ENCODE data around the gene FKBP15. TPM values are rescaled to one million over a fixed set of nuclear protein-coding genes. Genes with fewer than 3 reads are reported as not detected.
"Not testable (repeated sequence)": the region's sequence is repeated elsewhere in the genome, so short reads cannot be mapped to it uniquely, and the experiment has no call there.

Gene FKBP15
- total RNA-seq, 4 donors from 2014 or later: 18.1 to 23.0 (median 20.6) TPM

DNA sequence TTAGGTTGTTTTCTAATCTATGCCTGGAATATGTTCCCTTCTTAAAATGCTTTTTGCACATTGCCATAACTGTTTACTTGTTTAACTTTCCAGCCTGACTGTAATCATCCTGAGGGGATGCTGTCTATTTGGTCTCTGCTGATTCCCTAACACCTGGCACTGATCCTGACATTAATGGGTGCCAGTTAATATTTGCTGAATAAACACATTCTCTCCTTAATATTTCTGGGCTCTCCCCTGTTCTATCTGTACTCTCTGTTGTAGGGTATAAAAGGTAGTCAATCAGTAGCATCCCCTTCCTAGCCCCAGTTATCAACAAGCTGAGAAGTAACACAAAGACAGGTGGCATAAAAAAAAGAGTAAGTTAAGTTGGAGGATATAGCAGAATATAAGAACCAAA, 91.6 kb downstream of the FKBP15 start:
- TF ChIP-seq, protein P1, sequence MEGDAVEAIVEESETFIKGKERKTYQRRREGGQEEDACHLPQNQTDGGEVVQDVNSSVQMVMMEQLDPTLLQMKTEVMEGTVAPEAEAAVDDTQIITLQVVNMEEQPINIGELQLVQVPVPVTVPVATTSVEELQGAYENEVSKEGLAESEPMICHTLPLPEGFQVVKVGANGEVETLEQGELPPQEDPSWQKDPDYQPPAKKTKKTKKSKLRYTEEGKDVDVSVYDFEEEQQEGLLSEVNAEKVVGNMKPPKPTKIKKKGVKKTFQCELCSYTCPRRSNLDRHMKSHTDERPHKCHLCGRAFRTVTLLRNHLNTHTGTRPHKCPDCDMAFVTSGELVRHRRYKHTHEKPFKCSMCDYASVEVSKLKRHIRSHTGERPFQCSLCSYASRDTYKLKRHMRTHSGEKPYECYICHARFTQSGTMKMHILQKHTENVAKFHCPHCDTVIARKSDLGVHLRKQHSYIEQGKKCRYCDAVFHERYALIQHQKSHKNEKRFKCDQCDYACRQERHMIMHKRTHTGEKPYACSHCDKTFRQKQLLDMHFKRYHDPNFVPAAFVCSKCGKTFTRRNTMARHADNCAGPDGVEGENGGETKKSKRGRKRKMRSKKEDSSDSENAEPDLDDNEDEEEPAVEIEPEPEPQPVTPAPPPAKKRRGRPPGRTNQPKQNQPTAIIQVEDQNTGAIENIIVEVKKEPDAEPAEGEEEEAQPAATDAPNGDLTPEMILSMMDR (IDR thresholded peaks at IDR 0.05): no peak
- TF ChIP-seq POLR2AphosphoS5 (IDR thresholded peaks at IDR 0.05) (no peak), POLR2A (IDR thresholded peaks at IDR 0.05; ENCODE audit: low read depth) (no peak), EP300 (IDR thresholded peaks at IDR 0.05) (no peak)
- no peak overlapping the region for H3K27ac ChIP-seq (replicated peaks in 1 of 4)
- no peak overlapping the region for H3K4me3 ChIP-seq
- DNase-seq (ENCODE audit: extremely low spot score): no peak
- peaks cover 0 to 26% (median 0%) of the 10 kb centered on the region in 4 donors for H3K27me3 ChIP-seq
- H3K4me1 ChIP-seq: no peaks in the 10 kb centered on the region
- no peaks in the 10 kb centered on the region for H3K9me3 ChIP-seq
- intact Hi-C loops (cut with DNase I): no loop called here
- H3K36me3 ChIP-seq: no peaks in the 10 kb centered on the region

DNA sequence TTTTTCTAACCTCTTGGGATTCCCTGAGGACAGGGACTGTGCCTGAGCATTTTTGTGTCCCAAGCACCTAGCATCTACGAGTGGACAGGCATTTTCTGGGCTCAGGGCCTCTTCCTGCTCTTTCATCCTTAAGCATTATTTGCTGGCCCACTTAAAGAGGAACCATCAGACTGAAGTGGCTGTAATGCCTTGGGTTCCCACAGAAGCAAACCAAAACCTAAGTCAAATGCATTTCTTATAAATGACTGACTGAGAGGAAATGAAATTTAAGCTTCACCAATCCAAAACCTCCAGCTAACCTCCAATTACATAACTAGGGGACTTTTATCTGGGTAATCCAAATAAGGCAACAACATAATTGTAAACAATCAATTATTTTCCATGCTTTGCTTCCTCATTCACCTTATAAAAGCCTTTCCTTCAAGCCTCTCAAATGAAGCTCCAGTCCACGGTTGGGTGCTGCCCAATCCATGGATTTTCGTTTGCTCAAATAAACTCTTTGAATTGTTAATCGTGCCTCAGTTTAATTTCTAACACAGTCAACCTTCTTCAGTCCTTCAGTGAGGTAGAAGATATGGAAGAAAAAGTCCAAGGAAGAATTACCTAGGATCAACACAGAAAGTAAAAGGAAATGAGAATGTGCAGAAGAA, 95.6 kb downstream of the FKBP15 start:
- intact Hi-C loops (cut with DNase I): no loop called here
- H3K36me3 ChIP-seq: no peaks in the 10 kb centered on the region
- H3K27ac ChIP-seq (replicated peaks in 1 of 4): no peak overlapping the region
- no peak for DNase-seq (ENCODE audit: extremely low spot score)
- WGBS: 68% methylated on average over 4 of the region's 4 CpGs
- H3K4me1 ChIP-seq: no peaks in the 10 kb centered on the region
- TF ChIP-seq POLR2AphosphoS5 (IDR thresholded peaks at IDR 0.05) (no peak), EP300 (IDR thresholded peaks at IDR 0.05) (no peak), POLR2A (IDR thresholded peaks at IDR 0.05; ENCODE audit: low read depth) (no peak)
- TF ChIP-seq, protein P1 (IDR thresholded peaks at IDR 0.05): no peak
- H3K9me3 ChIP-seq: no peaks in the 10 kb centered on the region
- no peak overlapping the region for H3K4me3 ChIP-seq
- peaks cover 0 to 20% (median 0%) of the 10 kb centered on the region in 4 donors for H3K27me3 ChIP-seq

DNA sequence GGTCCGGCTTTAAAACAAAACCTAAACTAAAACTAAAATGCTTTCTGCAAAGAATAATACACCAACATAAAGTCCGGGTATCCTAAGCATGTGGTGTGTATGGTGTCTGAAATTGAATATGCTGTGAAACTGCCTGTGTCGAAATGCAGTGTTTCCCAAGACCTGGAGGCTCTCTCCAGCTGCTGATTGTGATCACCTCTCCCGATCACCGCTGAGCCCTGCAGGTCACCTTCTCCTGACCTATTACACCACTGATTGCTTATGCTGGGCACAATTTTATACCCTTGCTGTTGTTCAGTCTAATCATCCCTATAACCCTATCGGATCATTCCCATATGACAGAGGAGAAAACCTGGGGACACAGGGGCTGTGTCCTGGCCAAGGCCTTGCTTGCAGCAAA, 102.2 kb downstream of the FKBP15 start:
- H3K4me3 ChIP-seq; H3K4me1 ChIP-seq; DNase-seq (ENCODE audit: extremely low spot score); intact Hi-C loops (cut with DNase I); H3K36me3 ChIP-seq; H3K27me3 ChIP-seq; H3K9me3 ChIP-seq; H3K27ac ChIP-seq (replicated peaks in 1 of 4): not testable (repeated sequence)
- no CpG with 5 or more reads among the region's 6 CpGs for WGBS

Other genes starting within 250 kb of the FKBP15 start
- 1 to 10 TPM in 3 of 4 donors, under 1 TPM in 1; 0.99 to 2.1 (median 1.5) TPM for gene ZNF883, start 209.1 kb downstream of the FKBP15 start, total RNA-seq
- 1 to 10 TPM; 2.1 to 3.2 (median 2.4) TPM for gene ZFP37, start 164.6 kb downstream of the FKBP15 start, total RNA-seq
- gene SLC31A2, start 70.3 kb downstream of the FKBP15 start, total RNA-seq: 10 to 100 TPM; 11.6 to 19.4 (median 15.8) TPM
- gene SLC31A1, start 267 bp upstream of the FKBP15 start, total RNA-seq: 10 to 100 TPM in 1 of 4 donors, 1 to 10 TPM in 3; 8.3 to 10.8 (median 8.9) TPM
- 10 to 100 TPM; 41.5 to 77.2 (median 48.5) TPM for gene CDC26, start 54.3 kb upstream of the FKBP15 start, total RNA-seq
- 10 to 100 TPM; 12.0 to 18.1 (median 16.3) TPM for gene PRPF4, start 54.4 kb upstream of the FKBP15 start, total RNA-seq
- not detected for gene RNF183, start 82.1 kb upstream of the FKBP15 start, total RNA-seq
- 1 to 10 TPM; 1.3 to 2.8 (median 2.1) TPM for gene WDR31, start 119.0 kb upstream of the FKBP15 start, total RNA-seq
- gene BSPRY, start 128.3 kb upstream of the FKBP15 start, total RNA-seq: under 1 TPM; 0.52 to 0.99 (median 0.70) TPM
- gene HDHD3, start 155.7 kb upstream of the FKBP15 start, total RNA-seq: 10 to 100 TPM in 3 of 4 donors, 1 to 10 TPM in 1; 9.1 to 30.2 (median 22.8) TPM
- 10 to 100 TPM; 18.2 to 31.1 (median 28.6) TPM for gene ALAD, start 180.0 kb upstream of the FKBP15 start, total RNA-seq
- 10 to 100 TPM; 25.7 to 42.6 (median 32.8) TPM for gene POLE3, start 189.4 kb upstream of the FKBP15 start, total RNA-seq
- 1 to 10 TPM in 1 of 4 donors, under 1 TPM in 1, not detected in 2; 0.17 to 1.8 TPM for gene C9orf43, start 189.5 kb upstream of the FKBP15 start, total RNA-seq
- gene RGS3, start 242.4 kb upstream of the FKBP15 start, total RNA-seq: 100 to 1,000 TPM in 1 of 4 donors, 10 to 100 TPM in 3; 37.3 to 121 (median 68.5) TPM

Measured in esophagus muscularis mucosa (tissue), 4 donors.